Subcutaneous abdominal adipose tissue (tissue), 5 donors: ENCODE measurements around the gene RSL24D1.

Source experiments
- H3K27ac ChIP-seq: one replicate; pipeline ENCODE4 v1.7.0; 2013; ENCODE audit warnings: low read depth, mild to moderate bottlenecking, inconsistent platforms, low read length, moderate library complexity
- H3K27me3 ChIP-seq, 5 donors: one replicate each; pipeline ENCODE4 v1.7.0; 2013; ENCODE audit warnings: low read length in 5 of 5, inconsistent platforms in 1 of 5; ENCODE audit not compliant: control insufficient read depth in 5 of 5, insufficient read depth in 4 of 5
- H3K36me3 ChIP-seq, 5 donors: one replicate each; pipeline ENCODE4 v1.7.0; 2013; ENCODE audit warnings: low read length in 5 of 5; ENCODE audit not compliant: control insufficient read depth in 5 of 5, insufficient read depth in 5 of 5
- H3K4me1 ChIP-seq, 5 donors: one replicate each; pipeline ENCODE4 v1.7.0; 2013; ENCODE audit warnings: low read length in 5 of 5, mild to moderate bottlenecking in 3 of 5, moderate library complexity in 1 of 5; ENCODE audit not compliant: control insufficient read depth in 5 of 5, insufficient read depth in 5 of 5
- H3K4me3 ChIP-seq, 5 donors: one replicate each; pipeline ENCODE4 v1.7.0; 2013; ENCODE audit warnings: low read length in 5 of 5, low read depth in 1 of 5
- H3K9ac ChIP-seq, 5 donors: one replicate each; pipeline ENCODE4 v1.7.0; 2013; ENCODE audit warnings: low read length in 5 of 5, mild to moderate bottlenecking in 4 of 5, moderate library complexity in 3 of 5
- H3K9me3 ChIP-seq, 5 donors: one replicate each; pipeline ENCODE4 v1.7.0; 2013; ENCODE audit warnings: low read length in 5 of 5; ENCODE audit not compliant: control insufficient read depth in 5 of 5
- donor health status: healthy.
- donor health status: healthy.
- donor health status: healthy.
- donor health status: healthy.
- donor health status: healthy.

RSL24D1 gene

GRCh38 chr15:55234800-55235104, 38.0 kb upstream of the RSL24D1 start:
- Histone ChIP-seq H3K27me3 (no peaks in the 10 kb centered on the region), H3K27ac (no peak overlapping the region), H3K36me3 (peaks cover 0 to 3% (median 0%) of the 10 kb centered on the region in 5 donors)

GRCh38 chr15:55234104-55234799, 37.5 kb upstream of the RSL24D1 start:
- no peak overlapping the region for H3K9ac ChIP-seq
- H3K4me1 ChIP-seq = no peaks in the 10 kb centered on the region
- no peaks in the 10 kb centered on the region for H3K27me3 ChIP-seq
- H3K9me3 ChIP-seq = no peaks in the 10 kb centered on the region
- no peak overlapping the region for H3K4me3 ChIP-seq
- H3K27ac ChIP-seq = no peak overlapping the region
- H3K36me3 ChIP-seq = peaks cover 0 to 3% (median 0%) of the 10 kb centered on the region in 5 donors

More at GRCh38 chr15:55234800-55235104, 38.0 kb upstream of the RSL24D1 start:
- no peaks in the 10 kb centered on the region for H3K9me3 ChIP-seq
- H3K9ac ChIP-seq = no peak overlapping the region
- H3K4me3 ChIP-seq = no peak overlapping the region
- H3K4me1 ChIP-seq = no peaks in the 10 kb centered on the region

GRCh38 chr15:55231455-55231854, 34.7 kb upstream of the RSL24D1 start:
- no peak overlapping the region for H3K9ac ChIP-seq
- no peaks in the 10 kb centered on the region for H3K4me1 ChIP-seq
- H3K9me3 ChIP-seq = no peaks in the 10 kb centered on the region
- H3K27me3 ChIP-seq = no peaks in the 10 kb centered on the region
- no peak overlapping the region for H3K4me3 ChIP-seq
- H3K36me3 ChIP-seq = peaks cover 0 to 4% (median 2%) of the 10 kb centered on the region in 5 donors
- H3K27ac ChIP-seq = no peak overlapping the region

GRCh38 chr15:55230953-55231352, 34.2 kb upstream of the RSL24D1 start:
- no peaks in the 10 kb centered on the region for H3K27me3 ChIP-seq
- no peaks in the 10 kb centered on the region for H3K4me1 ChIP-seq
- H3K9me3 ChIP-seq = no peaks in the 10 kb centered on the region
- H3K36me3 ChIP-seq = peaks cover 0 to 4% (median 2%) of the 10 kb centered on the region in 5 donors
- no peak overlapping the region for H3K27ac ChIP-seq
- no peak overlapping the region for H3K4me3 ChIP-seq
- H3K9ac ChIP-seq = no peak overlapping the region

GRCh38 chr15:55230051-55230670, 33.4 kb upstream of the RSL24D1 start:
- H3K27ac ChIP-seq = no peak overlapping the region
- H3K9me3 ChIP-seq = no peaks in the 10 kb centered on the region
- peaks cover 0 to 4% (median 2%) of the 10 kb centered on the region in 5 donors for H3K36me3 ChIP-seq
- no peaks in the 10 kb centered on the region for H3K27me3 ChIP-seq
- H3K4me1 ChIP-seq = no peaks in the 10 kb centered on the region
- peak overlapping the region in 1 of 5 donors; percentile 48 for H3K9ac ChIP-seq
- H3K4me3 ChIP-seq = no peak overlapping the region

GRCh38 chr15:55226127-55226526, 29.4 kb upstream of the RSL24D1 start:
- H3K9ac ChIP-seq = no peak overlapping the region
- no peak overlapping the region for H3K27ac ChIP-seq
- H3K4me3 ChIP-seq = no peak overlapping the region
- no peaks in the 10 kb centered on the region for H3K27me3 ChIP-seq
- peaks cover 0 to 6% (median 4%) of the 10 kb centered on the region in 5 donors for H3K36me3 ChIP-seq
- H3K4me1 ChIP-seq = peaks cover 0 to 8% (median 5%) of the 10 kb centered on the region in 5 donors
- H3K9me3 ChIP-seq = no peaks in the 10 kb centered on the region

GRCh38 chr15:55224892-55225291, 28.2 kb upstream of the RSL24D1 start:
- no peak overlapping the region for H3K9ac ChIP-seq
- no peaks in the 10 kb centered on the region for H3K9me3 ChIP-seq
- peaks cover 0 to 6% (median 4%) of the 10 kb centered on the region in 5 donors for H3K36me3 ChIP-seq
- peaks cover 0 to 11% (median 8%) of the 10 kb centered on the region in 5 donors for H3K4me1 ChIP-seq
- no peaks in the 10 kb centered on the region for H3K27me3 ChIP-seq
- H3K4me3 ChIP-seq = no peak overlapping the region
- H3K27ac ChIP-seq = no peak overlapping the region

- H3K9me3 ChIP-seq = no peaks in the 10 kb centered on the region
- no peak overlapping the region for H3K27ac ChIP-seq
- no peak overlapping the region for H3K4me3 ChIP-seq
- peaks cover 0 to 11% (median 8%) of the 10 kb centered on the region in 5 donors for H3K4me1 ChIP-seq
- H3K36me3 ChIP-seq = peaks cover 0 to 6% (median 0%) of the 10 kb centered on the region in 5 donors
- H3K9ac ChIP-seq = no peak overlapping the region
- H3K27me3 ChIP-seq = no peaks in the 10 kb centered on the region
These were observed 25.8 kb upstream of the RSL24D1 start for GRCh38 chr15:55222588-55222987.

GRCh38 chr15:55221090-55222011, 24.6 kb upstream of the RSL24D1 start:
- Histone ChIP-seq H3K9me3 (no peaks in the 10 kb centered on the region), H3K4me3 (peak overlapping the region in 2 of 5 donors; percentile 8 to 12), H3K36me3 (peaks cover 0 to 6% (median 0%) of the 10 kb centered on the region in 5 donors), H3K27me3 (no peaks in the 10 kb centered on the region), H3K4me1 (peaks cover 0 to 11% (median 8%) of the 10 kb centered on the region in 5 donors), H3K27ac (no peak overlapping the region), H3K9ac (peak overlapping the region in 1 of 5 donors; percentile 54)
